Measurements from ENCODE around the gene ATF6.

- TF ChIP-seq CTCF (conservative IDR thresholded peaks at IDR 0.05; ENCODE audit: low read length) = no peak
- no peak for TF ChIP-seq EZH2phosphoT487 (IDR thresholded peaks at IDR 0.05; ENCODE audit: borderline replicate concordance, low read depth, low read length)
Observed at GRCh38 chr1:161952607-161953172, 186.6 kb downstream of the ATF6 start.
